ENCODE data around the gene CDC123.

CDC123 gene

GRCh38 chr10:12251581-12251980, 55.6 kb downstream of the CDC123 start:
- no peak for DNase-seq (ENCODE audit: low read depth, low spot score)
- in situ Hi-C loops (cut with HindIII; ENCODE audit: low sequenced_read_pairs): loop anchor here (25.0 kb wide), 1 partner anchor 411 kb away; no protein-coding TSS in a partner anchor
- H3K4me3 ChIP-seq (ENCODE audit: low read depth, low read length): no peak overlapping the region
- no peak for TF ChIP-seq CTCF (IDR thresholded peaks at IDR 0.05; ENCODE audit: low read depth, low read length)

DNA sequence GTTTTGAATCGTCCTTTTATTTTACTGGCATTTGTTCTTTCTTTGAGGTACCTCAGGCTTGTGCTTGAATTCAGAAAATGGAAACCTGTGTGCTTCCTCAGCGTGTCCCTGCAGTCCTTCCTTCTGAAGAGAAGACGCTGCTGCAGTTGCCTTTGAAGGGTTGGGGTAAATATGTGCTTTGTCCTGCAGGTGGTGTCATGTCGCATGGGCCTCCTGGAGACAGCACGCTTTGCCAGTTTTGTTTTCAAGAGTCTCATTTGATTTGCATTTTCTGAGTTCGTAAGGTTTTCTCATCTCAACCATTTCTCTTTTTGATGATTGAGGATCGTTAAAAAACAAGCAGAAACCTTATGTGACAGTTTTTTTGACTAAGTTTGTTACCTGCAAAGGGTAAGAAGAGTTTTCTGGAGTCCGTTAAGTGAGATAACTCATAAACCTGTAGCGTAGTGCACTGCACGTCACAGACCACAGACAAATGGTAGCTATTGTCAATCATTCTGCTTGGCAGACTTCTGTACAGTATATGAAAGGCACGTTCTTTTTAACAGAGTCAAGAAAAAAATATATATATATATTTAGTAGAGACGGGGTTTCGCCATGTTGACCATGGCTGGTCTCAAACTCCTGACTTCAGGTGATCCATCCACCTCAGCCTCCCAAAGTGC, 57.0 kb downstream of the CDC123 start:
- TF ChIP-seq CTCF (IDR thresholded peaks at IDR 0.05; ENCODE audit: low read depth, low read length): peak; percentile 45
- H3K4me3 ChIP-seq (ENCODE audit: low read depth, low read length): no peak overlapping the region
- in situ Hi-C loops (cut with HindIII; ENCODE audit: low sequenced_read_pairs): loop anchor here (25.0 kb wide), 1 partner anchor 409 kb away; no protein-coding TSS in a partner anchor
- DNase-seq (ENCODE audit: low read depth, low spot score): peak; percentile 12

DNA sequence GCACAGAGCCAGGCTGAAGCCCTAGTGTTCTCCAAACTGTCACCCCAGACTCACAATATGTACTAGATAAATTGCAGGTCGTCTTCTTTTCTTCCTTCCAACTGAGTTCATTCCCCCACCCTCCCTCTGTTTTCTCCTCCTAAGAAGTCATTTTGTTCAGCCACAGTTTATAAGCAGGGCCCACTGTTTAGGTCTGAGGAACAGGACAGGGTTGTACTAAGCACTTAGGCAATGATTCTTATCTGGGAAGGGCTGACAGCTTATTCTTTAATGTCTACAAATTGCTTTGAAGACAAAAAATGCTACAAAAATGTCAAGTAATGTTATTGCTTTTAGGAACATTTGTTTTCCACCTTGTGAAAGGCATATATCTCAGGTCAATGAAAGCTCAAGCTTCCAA, 59.1 kb downstream of the CDC123 start:
- H3K4me3 ChIP-seq (ENCODE audit: low read depth, low read length): no peak overlapping the region
- no peak for TF ChIP-seq CTCF (IDR thresholded peaks at IDR 0.05; ENCODE audit: low read depth, low read length)
- in situ Hi-C loops (cut with HindIII; ENCODE audit: low sequenced_read_pairs): loop anchor here (25.0 kb wide), 1 partner anchor 407 kb away; no protein-coding TSS in a partner anchor
- DNase-seq (ENCODE audit: low read depth, low spot score): no peak

- no peak for DNase-seq (ENCODE audit: low read depth, low spot score)
- no peak overlapping the region for H3K4me3 ChIP-seq (ENCODE audit: low read depth, low read length)
- TF ChIP-seq CTCF (IDR thresholded peaks at IDR 0.05; ENCODE audit: low read depth, low read length): no peak
- in situ Hi-C loops (cut with HindIII; ENCODE audit: low sequenced_read_pairs): loop anchor here (25.0 kb wide), 1 partner anchor 402 kb away; no protein-coding TSS in a partner anchor
These were observed 64.0 kb downstream of the CDC123 start for GRCh38 chr10:12259988-12260387.

DNA sequence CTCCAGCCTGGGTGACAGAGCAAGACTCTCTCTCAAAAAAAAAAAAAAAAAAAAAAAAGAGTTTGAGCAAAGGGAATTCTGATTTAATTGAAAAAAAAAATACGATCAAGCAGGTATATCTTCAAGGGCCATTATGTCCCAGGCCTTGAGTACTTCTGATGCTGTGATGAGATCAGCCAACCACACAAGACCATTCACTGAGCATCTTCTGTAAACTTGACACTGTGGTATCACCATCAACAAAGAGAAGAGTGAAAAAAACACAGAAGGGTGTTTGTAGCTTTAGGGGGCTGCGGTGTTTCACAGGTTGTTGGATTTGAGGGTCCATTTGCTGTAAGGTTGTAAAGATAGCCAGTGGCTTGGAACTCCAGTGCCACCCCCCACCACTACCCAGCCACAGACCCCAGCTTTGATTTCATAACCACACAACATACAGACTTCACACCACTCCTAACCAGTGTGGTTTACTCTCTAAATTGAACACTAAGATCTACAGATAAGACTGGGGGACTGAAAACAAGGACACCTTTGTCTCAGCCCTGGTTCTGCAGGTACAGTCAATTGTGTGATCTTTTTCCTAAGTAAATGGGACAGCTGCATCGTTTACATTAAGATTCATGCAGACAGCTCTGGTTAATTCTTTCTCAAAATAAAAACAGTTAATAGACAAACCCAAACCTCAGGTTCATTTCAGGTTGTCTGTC, 66.4 kb downstream of the CDC123 start:
- in situ Hi-C loops (cut with HindIII; ENCODE audit: low sequenced_read_pairs): loop anchor here (25.0 kb wide), 1 partner anchor 400 kb away; no protein-coding TSS in a partner anchor

More for the DNA sequence above, 66.4 kb downstream of the CDC123 start:
- H3K4me3 ChIP-seq (ENCODE audit: low read depth, low read length): no peak overlapping the region
- no peak for TF ChIP-seq CTCF (IDR thresholded peaks at IDR 0.05; ENCODE audit: low read depth, low read length)
- no peak for DNase-seq (ENCODE audit: low read depth, low spot score)
